ENCODE measurements around the gene MTFMT. TPM values are rescaled to one million over a fixed set of nuclear protein-coding genes. Genes with fewer than 3 reads are reported as not detected.

MTFMT gene
- total and polyA plus RNA-seq, 2 experiments from 2014 or later: 16.8 to 18.2 TPM

DNA sequence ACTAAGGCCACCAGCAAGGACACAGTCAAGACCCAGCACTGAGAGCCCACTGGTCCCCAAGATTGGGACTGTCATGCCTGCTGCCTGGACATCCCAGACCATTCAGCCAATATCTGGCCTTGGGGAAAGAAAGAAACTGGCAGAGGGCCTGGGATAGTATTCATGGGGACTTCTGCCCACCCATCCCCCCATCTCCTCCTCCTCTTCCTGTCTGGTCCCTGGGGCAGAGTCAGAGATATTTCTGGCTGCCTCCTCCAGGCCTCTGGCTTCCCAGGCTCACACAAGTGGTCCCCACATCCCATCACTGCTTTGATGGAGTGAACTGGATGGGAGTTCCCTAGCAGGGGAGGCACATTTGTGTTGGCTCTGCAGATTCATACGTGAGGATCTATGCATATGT, 42.6 kb upstream of the MTFMT start:
- H3K27ac ChIP-seq: no peak overlapping the region
- no peaks in the 10 kb centered on the region for H3K9me3 ChIP-seq (ENCODE audit: low read depth)
- no peaks in the 10 kb centered on the region for H3K36me3 ChIP-seq (replicated peaks; ENCODE audit: insufficient read depth, low read depth)
- no peaks in the 10 kb centered on the region for H3K79me2 ChIP-seq
- no peak overlapping the region for H3K4me2 ChIP-seq
- no peaks in the 10 kb centered on the region for H4K20me1 ChIP-seq (ENCODE audit: insufficient read depth, poor library complexity, severe bottlenecking)
- no peak overlapping the region for H3K4me3 ChIP-seq
- H3K4me1 ChIP-seq (ENCODE audit: insufficient read depth): peaks cover 25% of the 10 kb centered on the region
- 88% methylated on average over 1 of the region's 1 CpG for WGBS (ENCODE audit: low lambda C conversion rate, missing lambda C conversion rate)
- peaks cover 7% of the 10 kb centered on the region for H3K27me3 ChIP-seq
- TF ChIP-seq EZH2phosphoT487 (IDR thresholded peaks at IDR 0.05; ENCODE audit: low read depth, severe bottlenecking, unreplicated experiment) (no peak), EZH2 (IDR thresholded peaks at IDR 0.05; ENCODE audit: borderline replicate concordance) (no peak)
- TF ChIP-seq, protein P1, sequence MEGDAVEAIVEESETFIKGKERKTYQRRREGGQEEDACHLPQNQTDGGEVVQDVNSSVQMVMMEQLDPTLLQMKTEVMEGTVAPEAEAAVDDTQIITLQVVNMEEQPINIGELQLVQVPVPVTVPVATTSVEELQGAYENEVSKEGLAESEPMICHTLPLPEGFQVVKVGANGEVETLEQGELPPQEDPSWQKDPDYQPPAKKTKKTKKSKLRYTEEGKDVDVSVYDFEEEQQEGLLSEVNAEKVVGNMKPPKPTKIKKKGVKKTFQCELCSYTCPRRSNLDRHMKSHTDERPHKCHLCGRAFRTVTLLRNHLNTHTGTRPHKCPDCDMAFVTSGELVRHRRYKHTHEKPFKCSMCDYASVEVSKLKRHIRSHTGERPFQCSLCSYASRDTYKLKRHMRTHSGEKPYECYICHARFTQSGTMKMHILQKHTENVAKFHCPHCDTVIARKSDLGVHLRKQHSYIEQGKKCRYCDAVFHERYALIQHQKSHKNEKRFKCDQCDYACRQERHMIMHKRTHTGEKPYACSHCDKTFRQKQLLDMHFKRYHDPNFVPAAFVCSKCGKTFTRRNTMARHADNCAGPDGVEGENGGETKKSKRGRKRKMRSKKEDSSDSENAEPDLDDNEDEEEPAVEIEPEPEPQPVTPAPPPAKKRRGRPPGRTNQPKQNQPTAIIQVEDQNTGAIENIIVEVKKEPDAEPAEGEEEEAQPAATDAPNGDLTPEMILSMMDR (IDR thresholded peaks at IDR 0.05; ENCODE audit: poor library complexity): no peak
- H2AFZ ChIP-seq: no peak overlapping the region
- no peaks in the 10 kb centered on the region for H3K9me2 ChIP-seq (replicated peaks; ENCODE audit: insufficient read depth)
- DNase-seq (ENCODE audit: low spot score): no peak

DNA sequence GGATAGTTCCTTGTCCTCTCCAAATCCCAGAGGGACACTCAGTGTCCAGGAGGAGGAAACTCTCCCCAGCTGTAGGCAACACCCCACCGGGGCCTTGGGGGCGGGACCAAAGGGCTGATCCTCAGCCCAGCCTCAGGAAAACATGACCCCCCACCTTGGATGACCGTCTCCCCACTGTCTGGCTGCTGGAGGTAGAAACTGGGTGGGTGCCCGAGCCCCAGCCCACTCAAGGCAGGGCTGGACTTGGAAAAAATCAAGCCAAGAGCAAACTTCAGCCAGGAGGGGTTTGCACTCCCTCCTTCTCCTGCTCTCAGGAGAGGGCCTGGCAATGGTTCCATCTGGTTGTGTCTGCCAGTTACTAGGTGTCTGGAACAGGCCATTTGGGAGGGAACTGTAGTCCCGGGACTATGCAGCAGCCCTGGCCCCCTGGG, 42.0 kb upstream of the MTFMT start:
- no peak overlapping the region for H2AFZ ChIP-seq
- H3K4me3 ChIP-seq: no peak overlapping the region
- 61% methylated on average over 5 of the region's 5 CpGs for WGBS (ENCODE audit: low lambda C conversion rate, missing lambda C conversion rate)
- H3K27me3 ChIP-seq: peaks cover 10% of the 10 kb centered on the region
- H3K9me3 ChIP-seq (ENCODE audit: low read depth): no peaks in the 10 kb centered on the region
- H3K27ac ChIP-seq: no peak overlapping the region
- no peaks in the 10 kb centered on the region for H3K36me3 ChIP-seq (replicated peaks; ENCODE audit: insufficient read depth, low read depth)
- TF ChIP-seq EZH2phosphoT487 (IDR thresholded peaks at IDR 0.05; ENCODE audit: low read depth, severe bottlenecking, unreplicated experiment) (no peak), EZH2 (IDR thresholded peaks at IDR 0.05; ENCODE audit: borderline replicate concordance) (no peak)
- TF ChIP-seq, protein P1 (IDR thresholded peaks at IDR 0.05; ENCODE audit: poor library complexity): no peak
- no peaks in the 10 kb centered on the region for H3K79me2 ChIP-seq
- H3K4me2 ChIP-seq: no peak overlapping the region
- no peaks in the 10 kb centered on the region for H3K9me2 ChIP-seq (replicated peaks; ENCODE audit: insufficient read depth)
- no peak for DNase-seq (ENCODE audit: low spot score)
- H4K20me1 ChIP-seq (ENCODE audit: insufficient read depth, poor library complexity, severe bottlenecking): no peaks in the 10 kb centered on the region
- H3K4me1 ChIP-seq (ENCODE audit: insufficient read depth): peaks cover 25% of the 10 kb centered on the region

DNA sequence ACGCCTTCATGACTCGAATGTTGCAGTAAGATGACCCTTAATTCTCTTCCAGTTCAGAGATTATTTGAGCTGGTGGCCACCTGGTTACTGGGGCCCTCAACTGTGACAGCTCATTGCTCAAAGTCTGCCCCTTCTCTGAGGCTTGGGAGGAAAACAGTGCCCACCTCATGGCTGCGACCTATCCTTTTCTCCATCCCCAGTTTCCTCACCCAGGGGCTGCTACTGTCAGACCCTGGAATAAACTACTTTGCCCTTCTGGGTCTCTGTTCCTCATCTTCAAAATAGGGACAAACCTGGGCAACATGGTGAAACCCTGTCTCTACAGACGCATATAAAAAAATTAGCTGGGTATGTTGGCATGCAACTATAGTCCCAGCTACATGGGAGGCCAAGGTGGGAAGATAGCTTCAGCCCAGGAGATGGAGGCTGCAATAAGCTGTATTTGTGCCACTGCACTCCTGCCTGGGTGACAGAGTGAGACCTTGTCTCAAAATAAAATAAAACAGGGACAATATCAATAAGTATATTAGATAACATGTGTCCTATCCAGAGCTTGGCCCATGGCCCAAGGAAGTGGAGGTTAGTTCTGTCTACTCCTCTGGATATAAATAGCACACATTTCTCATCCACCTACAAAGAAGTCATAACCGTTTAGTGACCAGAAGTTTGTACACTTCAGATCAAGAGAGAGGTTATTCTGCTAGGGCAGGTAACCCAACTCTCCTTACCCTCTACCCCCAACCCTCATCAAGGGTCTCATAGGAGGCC, 40.5 kb upstream of the MTFMT start:
- WGBS (ENCODE audit: low lambda C conversion rate, missing lambda C conversion rate): 93% methylated on average over 5 of the region's 5 CpGs
- H3K4me2 ChIP-seq: no peak overlapping the region
- no peaks in the 10 kb centered on the region for H3K9me3 ChIP-seq (ENCODE audit: low read depth)
- peaks cover 10% of the 10 kb centered on the region for H3K27me3 ChIP-seq
- H4K20me1 ChIP-seq (ENCODE audit: insufficient read depth, poor library complexity, severe bottlenecking): no peaks in the 10 kb centered on the region
- no peaks in the 10 kb centered on the region for H3K9me2 ChIP-seq (replicated peaks; ENCODE audit: insufficient read depth)
- no peak overlapping the region for H3K4me3 ChIP-seq
- TF ChIP-seq EZH2 (IDR thresholded peaks at IDR 0.05; ENCODE audit: borderline replicate concordance) (no peak), EZH2phosphoT487 (IDR thresholded peaks at IDR 0.05; ENCODE audit: low read depth, severe bottlenecking, unreplicated experiment) (no peak)
- TF ChIP-seq, protein P1 (IDR thresholded peaks at IDR 0.05; ENCODE audit: poor library complexity): no peak
- peak overlapping the region; percentile 66 for H3K27ac ChIP-seq
- H2AFZ ChIP-seq: no peak overlapping the region
- DNase-seq (ENCODE audit: low spot score): no peak
- H3K4me1 ChIP-seq (ENCODE audit: insufficient read depth): peaks cover 25% of the 10 kb centered on the region
- H3K36me3 ChIP-seq (replicated peaks; ENCODE audit: insufficient read depth, low read depth): no peaks in the 10 kb centered on the region
- no peaks in the 10 kb centered on the region for H3K79me2 ChIP-seq

Measured in hepatocyte (in vitro differentiated cells).